Erythroblast (primary cell): ENCODE measurements around the gene YWHAQ.
A peak's percentile ranks its signal among the peaks of the same experiment; 100 is the strongest.

Experiments
- DNase-seq, 2 experiments: peaks; one replicate each; lab custom pipeline; 2025; lab: John Stamatoyannopoulos, UW
- GATA1 ChIP-seq: IDR thresholded peaks from 2 replicates; pipeline ENCODE4 v1.6.1; 2011; ENCODE audit warnings: low read depth, mild to moderate bottlenecking, control low read depth, low read length, moderate library complexity
- POLR2A ChIP-seq: IDR thresholded peaks from 2 replicates; pipeline ENCODE4 v1.6.1; 2011; ENCODE audit warnings: mild to moderate bottlenecking, low read length

YWHAQ gene

DNA sequence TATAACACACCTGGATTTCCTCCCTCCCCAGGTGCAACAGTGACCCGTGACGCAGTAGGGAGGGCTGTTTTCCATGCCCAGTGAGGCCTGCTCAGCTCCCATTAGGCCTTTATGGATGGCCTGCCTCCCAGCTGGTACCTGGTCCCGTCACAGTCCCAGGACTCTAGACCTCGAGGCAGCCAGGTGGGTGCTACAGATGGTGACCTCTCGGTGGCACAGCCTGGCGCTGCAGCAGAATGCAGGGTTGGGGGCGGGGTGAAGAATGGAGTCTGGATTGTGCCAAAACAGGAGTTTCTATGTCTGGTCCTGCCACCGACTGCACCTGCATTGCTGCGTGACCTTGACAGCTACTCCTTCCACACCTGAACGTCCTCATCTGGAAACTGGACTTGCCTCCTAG lies 18.0 kb upstream of the YWHAQ start:
- no peak for DNase-seq
- TF ChIP-seq POLR2A (no peak), GATA1 (no peak)

DNA sequence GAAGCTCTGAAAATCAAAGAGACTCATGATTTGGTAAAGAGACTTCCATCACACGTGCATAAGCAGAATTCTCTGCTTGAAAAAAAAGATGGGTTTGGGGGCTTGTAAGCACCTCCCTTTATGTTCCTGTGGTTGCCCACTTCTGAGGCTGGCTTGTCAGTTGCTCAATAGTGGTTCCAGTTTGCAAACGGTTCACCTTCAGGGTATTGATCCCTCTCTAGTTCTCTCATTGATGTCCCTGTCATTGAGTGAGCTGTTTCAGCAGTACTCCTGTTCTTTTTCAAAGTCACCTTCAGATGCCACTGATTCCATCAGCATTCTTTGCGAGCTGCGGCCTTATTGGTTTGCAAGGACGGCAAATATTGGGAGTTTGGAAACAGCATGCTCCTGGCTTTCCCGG lies 17.1 kb upstream of the YWHAQ start:
- TF ChIP-seq GATA1 (no peak), POLR2A (no peak)
- no peak for DNase-seq

DNA sequence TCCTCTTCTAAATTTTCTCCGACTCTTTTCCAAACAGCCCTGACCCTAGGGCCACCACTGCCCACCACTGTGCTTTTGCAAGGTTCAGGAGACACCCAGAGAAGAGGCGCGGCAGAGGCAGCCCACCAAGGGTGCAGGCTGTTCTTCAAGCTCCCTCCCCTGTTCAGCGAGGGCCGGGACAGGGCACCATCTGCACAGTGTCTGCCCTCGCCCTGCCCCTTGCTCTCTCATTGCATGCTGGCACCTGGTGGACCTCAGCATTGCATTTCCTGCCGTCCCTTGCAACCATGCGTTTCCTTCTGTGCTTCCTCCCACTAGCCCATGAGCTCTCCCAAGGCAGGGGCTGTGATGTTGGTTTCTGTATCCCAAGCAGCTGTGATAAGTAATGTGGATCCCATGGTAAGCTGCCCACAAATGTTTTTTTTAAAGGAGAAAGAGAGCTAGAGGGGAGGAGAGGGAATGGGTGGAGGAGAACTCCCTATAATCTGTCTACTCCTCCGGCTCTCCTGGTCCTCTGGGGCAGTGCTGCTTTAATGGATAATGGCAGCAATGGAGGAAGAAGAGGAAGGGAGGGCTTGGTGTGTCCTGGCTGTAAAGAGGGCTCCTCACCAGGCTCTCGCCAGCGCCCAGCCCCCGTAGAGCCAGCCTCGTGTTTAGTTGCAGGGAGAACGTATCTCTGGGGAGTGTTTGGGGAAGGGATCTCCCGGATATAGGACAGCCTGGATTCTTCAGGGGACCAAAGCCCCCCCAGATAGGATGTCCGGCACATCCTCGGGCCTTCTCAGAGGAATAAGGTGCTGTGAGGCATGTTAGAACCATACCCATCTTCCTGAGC lies 15.6 kb upstream of the YWHAQ start:
- TF ChIP-seq GATA1 (no peak), POLR2A (no peak)
- no peak for DNase-seq

DNA sequence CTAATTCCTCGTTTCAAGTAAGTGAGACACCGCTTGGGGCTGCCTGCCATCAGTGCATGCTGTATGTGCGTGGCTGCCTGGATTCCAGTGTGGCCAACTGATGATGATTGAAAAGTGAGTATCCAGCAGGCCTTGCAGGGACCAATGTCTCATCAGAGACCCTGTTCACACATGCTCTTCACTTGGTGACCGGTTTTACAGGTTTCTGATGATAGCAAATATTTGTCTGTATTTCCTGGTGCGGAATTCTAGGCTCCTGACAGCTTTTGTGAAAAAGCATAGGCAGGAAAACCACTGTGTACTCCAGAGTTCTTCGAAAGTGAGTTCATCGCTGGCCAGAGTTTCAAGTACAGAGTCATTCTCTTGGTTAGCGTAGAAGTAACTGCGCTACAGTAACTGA lies 13.8 kb upstream of the YWHAQ start:
- DNase-seq: no peak
- TF ChIP-seq GATA1: no peak
- TF ChIP-seq POLR2A: no peak

DNA sequence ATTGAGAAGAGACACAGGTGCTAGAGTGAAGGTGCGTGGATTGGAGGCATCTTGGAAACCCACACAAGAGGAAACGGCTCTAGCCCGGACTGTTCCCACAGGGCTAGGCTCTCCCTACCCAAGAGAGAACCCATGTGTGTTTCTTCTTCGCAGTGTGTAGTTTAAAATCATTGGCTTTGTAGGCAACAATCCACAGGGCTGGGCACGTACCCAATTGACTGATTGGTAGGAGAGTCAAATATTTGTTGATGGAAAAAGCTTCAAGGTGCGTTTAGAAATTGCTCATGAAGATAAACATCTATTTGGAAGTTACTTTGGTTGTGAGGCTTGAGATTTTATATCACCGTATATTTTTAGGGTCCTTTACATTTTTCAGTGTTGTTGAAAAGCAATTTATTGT lies 13.2 kb upstream of the YWHAQ start:
- no peak for TF ChIP-seq GATA1
- no peak for TF ChIP-seq POLR2A
- no peak for DNase-seq

DNA sequence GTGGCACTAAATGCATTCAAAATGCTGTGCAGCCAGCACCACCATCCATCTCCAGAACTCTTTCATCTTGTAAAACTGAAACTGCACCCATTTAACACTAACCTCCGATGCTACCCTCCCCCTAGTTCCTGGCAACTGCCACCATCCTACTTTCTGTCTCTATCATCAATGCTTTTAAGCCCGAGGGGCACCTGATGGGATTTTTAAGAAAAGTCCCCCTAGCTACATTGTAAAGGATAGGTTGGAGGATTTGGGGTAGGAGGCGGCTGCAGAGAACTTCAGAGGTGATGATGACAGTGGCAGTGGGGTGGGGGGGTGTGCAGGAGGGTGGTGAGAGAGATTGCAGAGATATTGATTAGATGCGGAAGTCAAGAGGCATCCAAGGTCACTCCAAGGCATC lies 10.8 kb upstream of the YWHAQ start:
- no peak for DNase-seq
- TF ChIP-seq POLR2A (no peak), GATA1 (no peak)

DNA sequence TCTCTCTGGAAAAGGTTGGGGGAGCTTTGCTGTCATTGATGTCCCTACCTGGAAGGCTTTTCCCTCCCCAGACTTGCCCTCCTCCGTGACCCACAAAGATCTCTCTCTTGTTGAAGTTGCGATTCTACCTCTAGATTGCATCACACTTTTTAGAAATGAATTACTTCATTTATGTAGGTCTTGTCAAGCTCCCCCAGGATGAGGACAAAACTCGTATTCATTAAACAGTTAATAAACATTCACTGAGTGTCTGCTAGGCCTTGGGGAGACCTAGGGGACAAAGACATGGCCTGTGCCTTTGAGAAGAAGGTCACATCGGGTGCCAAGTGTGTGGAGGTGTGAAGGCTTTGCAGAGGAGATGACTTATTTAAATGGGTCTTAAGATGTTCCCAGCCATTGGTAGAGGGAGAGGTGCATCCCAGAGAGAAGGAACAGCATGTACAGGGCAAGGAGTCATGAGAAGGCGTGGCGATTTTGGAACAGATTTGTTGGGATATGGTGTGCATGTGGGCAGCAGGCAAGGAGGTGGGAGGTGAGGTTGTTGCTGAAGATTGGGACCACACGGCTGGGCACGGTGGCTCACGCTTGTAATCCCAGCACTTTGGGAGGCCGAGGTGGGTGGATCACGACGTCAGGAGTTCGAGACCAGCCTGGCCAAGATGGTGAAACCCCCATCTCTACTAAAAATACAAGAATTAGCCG lies 9.8 kb upstream of the YWHAQ start:
- TF ChIP-seq GATA1 (no peak), POLR2A (no peak)
- peak in 1 of 2 experiments; percentile 23 for DNase-seq

DNA sequence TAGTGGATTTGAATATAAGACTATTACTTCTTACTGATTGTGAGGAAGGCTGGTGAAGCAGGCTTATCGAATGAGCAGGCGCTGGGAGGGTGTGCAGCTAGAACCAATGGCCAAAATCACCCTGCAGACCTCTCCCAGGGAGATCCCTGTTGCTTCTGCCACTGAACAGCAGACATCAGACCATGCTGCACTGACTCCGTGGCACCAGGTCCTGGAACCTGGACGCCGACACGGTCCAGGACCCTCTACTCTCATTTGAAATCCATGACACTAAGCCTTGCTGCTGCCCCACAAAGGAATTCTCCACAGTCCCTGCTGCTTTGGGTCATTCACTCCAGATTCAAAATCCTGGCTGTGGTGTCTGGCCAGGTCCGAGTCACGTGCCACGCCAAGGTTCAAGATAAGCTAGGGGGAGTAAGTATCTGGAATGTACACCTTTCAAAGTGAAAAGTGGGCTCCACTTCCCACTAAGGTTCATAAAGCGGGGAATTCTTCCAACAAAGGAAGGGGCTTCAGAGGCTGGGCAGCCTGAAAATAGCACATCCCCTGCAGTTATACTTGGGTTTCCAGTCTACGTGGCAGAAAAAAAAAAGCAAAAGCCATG lies 9.0 kb upstream of the YWHAQ start:
- TF ChIP-seq POLR2A (no peak), GATA1 (no peak)
- no peak for DNase-seq

DNA sequence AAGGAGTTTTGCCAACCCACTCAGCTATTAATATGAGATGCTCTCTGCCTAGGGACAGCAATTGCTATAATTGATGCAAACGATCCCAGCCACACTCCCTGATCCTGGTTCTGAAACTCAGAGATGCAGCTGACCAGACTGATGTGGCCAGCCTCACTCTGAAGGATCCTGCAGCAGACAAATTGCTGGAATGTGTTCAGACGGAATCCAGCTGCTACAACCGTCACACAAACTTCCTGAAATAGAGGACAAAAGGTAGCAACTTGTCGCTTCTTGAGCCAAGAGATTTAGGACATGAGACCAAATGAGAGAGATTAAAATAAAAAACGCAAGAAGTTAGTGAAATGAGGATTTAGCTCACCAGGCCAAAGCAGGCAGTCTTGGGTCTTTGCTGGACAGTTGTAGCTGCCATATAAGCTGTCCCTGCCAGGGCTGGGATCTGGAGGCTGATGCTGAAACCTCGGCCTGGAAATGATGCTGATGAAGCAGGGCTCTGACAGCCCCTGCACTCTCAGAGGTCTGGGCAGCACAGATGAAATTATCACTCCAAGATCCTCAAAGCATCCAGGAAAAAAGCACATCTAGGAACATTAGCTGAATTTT lies 8.3 kb upstream of the YWHAQ start:
- DNase-seq: no peak
- no peak for TF ChIP-seq POLR2A
- TF ChIP-seq GATA1: no peak

DNA sequence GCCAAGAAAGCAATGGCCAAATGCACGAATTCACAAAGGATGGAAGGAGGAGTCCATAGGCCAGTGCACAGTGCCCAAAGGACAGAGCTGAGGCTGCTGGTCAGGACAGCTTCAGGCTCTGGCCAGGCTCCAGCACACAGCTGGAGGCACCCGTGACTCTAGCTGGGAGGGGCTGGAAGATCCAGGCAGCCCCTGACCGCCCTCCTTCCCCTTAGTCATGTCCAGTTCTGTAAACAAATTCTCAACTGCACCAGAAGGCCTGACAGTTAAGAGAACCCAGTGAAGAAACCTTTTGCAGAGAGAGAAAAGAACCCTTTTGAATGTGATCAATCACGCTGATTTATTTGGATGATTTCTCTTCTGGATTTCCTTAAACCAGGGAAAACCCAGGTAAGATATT lies 7.7 kb upstream of the YWHAQ start:
- DNase-seq: peak; percentile 74 to 75
- TF ChIP-seq GATA1 (no peak), POLR2A (no peak)

DNA sequence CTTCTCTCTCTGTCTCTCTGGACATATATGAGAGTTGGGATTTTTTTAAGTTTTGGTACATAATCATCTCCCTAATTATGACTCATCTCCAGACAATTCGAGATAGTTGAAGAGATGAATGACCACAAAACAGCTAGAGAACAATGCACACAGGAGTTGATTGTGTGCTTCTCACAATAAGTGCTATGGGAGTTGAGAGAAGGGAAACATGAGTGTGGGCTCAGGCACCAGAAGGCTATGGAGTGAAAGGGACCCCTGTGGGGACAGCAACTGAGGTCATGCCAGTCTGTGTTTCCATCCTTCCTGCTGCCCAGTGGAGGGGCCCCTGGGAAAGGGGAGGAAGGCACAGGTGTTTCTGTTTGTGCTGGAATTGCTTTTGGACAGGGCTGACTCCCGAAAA lies 6.5 kb upstream of the YWHAQ start:
- TF ChIP-seq GATA1: no peak
- no peak for TF ChIP-seq POLR2A

DNA sequence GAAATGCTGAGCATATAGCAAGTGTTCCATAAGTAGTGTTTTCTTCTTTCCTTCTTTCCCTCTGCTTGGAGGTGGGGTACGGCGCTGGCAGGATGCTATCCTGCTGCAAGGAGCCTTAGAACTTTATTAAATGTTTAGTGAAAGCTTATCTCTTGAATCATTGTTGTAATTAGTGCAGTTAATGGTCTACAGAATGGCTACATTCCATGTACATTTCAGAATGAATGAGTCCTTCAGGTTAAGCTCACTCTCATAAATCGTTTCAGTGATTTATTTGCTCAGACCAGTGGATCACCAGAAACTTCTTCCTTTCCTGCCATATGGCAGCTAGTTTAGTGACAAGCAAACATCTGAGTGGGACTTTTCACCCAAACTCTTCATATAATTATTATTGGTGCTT lies 3.3 kb upstream of the YWHAQ start:
- no peak for DNase-seq
- no peak for TF ChIP-seq GATA1
- no peak for TF ChIP-seq POLR2A

More for the DNA sequence above, 6.5 kb upstream of the YWHAQ start:
- no peak for DNase-seq

DNA sequence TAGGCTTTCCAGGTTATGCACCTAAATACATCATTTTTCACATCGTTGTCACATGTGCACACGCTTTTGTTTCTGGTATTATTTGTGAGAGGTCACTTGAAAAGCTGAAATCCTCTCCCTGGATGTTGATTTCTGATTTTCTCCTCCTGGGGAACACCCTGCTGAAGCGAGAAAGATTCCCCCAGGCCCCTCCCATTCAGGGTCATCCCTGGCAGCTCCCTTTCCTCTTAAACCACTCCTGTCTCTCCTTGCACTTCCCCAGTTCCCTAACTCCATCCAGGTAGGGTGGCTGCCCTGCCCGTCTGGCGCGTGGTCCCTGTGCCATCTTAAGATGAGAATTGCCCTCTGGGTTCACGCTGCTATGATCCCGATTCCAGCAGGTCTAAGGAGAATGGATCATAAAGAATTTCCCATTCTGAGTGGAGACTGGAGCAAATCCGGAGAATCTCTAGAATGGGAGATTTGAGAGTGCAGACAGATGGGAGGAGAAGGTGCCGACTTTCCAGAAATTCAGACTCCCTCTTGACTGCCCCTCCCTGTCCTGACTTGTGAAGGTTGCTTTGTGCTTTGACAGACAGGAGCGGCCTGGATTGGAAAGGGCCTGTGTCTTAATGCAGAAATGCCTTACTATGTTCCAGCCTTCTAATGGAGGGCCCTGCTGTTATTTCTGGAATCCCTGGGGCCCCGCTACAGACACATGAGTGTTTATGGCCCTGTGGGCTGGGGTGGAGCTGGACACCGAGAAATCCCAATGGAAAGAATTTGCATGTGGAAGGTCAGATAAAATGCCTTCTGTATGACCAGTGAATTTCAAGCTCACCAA lies 1.3 kb upstream of the YWHAQ start:
- no peak for TF ChIP-seq GATA1
- no peak for TF ChIP-seq POLR2A
- DNase-seq: no peak

DNA sequence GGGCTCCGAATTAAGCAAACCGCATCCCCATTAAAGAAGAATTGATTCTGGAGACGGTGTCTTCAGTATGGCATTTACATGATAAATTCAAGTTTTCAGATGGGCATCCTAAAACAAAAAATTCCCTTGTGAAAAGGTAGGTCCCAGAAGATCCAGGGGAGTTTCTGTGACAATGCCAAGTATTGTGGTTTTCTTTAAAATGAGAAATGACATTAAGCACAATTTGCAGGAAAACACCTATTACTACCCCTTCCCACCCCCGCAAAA lies 689 bp upstream of the YWHAQ start:
- TF ChIP-seq GATA1 (no peak), POLR2A (no peak)
- no peak for DNase-seq
